KMS-11 (cell line): Measurements from ENCODE around the gene PI16.

Experiments
- H2AFZ ChIP-seq: fragments of 200-600 bp; sonication (generic); 2 replicates; pipeline ENCODE4 v1.6.1; 2016; ENCODE audit warnings: antibody characterized with exemption, mixed run types, low read depth
- H3K27ac ChIP-seq: fragments of 200-600 bp; sonication (generic); 2 replicates; pipeline ENCODE4 v1.6.1; 2016; ENCODE audit warnings: mild to moderate bottlenecking, mixed run types
- H3K27me3 ChIP-seq: fragments of 200-600 bp; sonication (generic); 2 replicates; pipeline ENCODE4 v1.6.1; 2017; ENCODE audit warnings: mild to moderate bottlenecking, low read depth, mixed run types, moderate library complexity; ENCODE audit not compliant: insufficient read depth
- H3K36me3 ChIP-seq: fragments of 200-600 bp; sonication (generic); 2 replicates; pipeline ENCODE4 v1.6.1; 2017; ENCODE audit warnings: mild to moderate bottlenecking, mixed run types; ENCODE audit not compliant: insufficient read depth
- H3K4me1 ChIP-seq: fragments of 200-600 bp; sonication (generic); 2 replicates; pipeline ENCODE4 v1.6.1; 2016; ENCODE audit warnings: mild to moderate bottlenecking, low read depth, mixed run types; ENCODE audit not compliant: poor library complexity, severe bottlenecking
- H3K4me2 ChIP-seq: fragments of 200-600 bp; sonication (generic); 2 replicates; pipeline ENCODE4 v1.7.0; 2016; ENCODE audit warnings: mild to moderate bottlenecking, mixed run types
- H3K4me3 ChIP-seq: fragments of 200-600 bp; sonication (generic); IDR thresholded peaks from 2 replicates; pipeline ENCODE4 v1.6.1; 2017; ENCODE audit warnings: low read depth, low read length, mixed read lengths; ENCODE audit not compliant: insufficient read depth
- H3K79me2 ChIP-seq: fragments of 200-600 bp; sonication (generic); 2 replicates; pipeline ENCODE4 v1.6.1; 2016; ENCODE audit warnings: low read depth, mixed run types; ENCODE audit not compliant: insufficient read depth
- H3K9ac ChIP-seq: fragments of 200-600 bp; sonication (generic); 2 replicates; pipeline ENCODE4 v1.6.1; 2016; ENCODE audit warnings: mild to moderate bottlenecking, mixed run types
- H4K20me1 ChIP-seq: fragments of 200-600 bp; sonication (generic); 2 replicates; pipeline ENCODE4 v1.6.1; 2016; ENCODE audit warnings: mild to moderate bottlenecking, mixed run types; ENCODE audit not compliant: insufficient read depth
- CTCF ChIP-seq: fragments of 200-600 bp; sonication (generic); conservative IDR thresholded peaks from 2 replicates; pipeline ENCODE4 v1.6.1; 2017; ENCODE audit warnings: low read depth, mild to moderate bottlenecking, antibody characterized with exemption, low read length, moderate library complexity, mixed read lengths

The PI16 gene

GRCh38 chr6:36925809-36926208 is 28.7 kb upstream of the PI16 start:
- no peak overlapping the region for H2AFZ ChIP-seq
- no peaks in the 10 kb centered on the region for H3K4me1 ChIP-seq
- H3K27me3 ChIP-seq = no peaks in the 10 kb centered on the region
- H3K4me2 ChIP-seq = no peak overlapping the region
- no peak for TF ChIP-seq CTCF
- no peak overlapping the region for H3K27ac ChIP-seq
- no peaks in the 10 kb centered on the region for H3K36me3 ChIP-seq
- no peaks in the 10 kb centered on the region for H3K79me2 ChIP-seq
- no peaks in the 10 kb centered on the region for H4K20me1 ChIP-seq
- no peak overlapping the region for H3K9ac ChIP-seq
- H3K4me3 ChIP-seq = no peak overlapping the region

DNA sequence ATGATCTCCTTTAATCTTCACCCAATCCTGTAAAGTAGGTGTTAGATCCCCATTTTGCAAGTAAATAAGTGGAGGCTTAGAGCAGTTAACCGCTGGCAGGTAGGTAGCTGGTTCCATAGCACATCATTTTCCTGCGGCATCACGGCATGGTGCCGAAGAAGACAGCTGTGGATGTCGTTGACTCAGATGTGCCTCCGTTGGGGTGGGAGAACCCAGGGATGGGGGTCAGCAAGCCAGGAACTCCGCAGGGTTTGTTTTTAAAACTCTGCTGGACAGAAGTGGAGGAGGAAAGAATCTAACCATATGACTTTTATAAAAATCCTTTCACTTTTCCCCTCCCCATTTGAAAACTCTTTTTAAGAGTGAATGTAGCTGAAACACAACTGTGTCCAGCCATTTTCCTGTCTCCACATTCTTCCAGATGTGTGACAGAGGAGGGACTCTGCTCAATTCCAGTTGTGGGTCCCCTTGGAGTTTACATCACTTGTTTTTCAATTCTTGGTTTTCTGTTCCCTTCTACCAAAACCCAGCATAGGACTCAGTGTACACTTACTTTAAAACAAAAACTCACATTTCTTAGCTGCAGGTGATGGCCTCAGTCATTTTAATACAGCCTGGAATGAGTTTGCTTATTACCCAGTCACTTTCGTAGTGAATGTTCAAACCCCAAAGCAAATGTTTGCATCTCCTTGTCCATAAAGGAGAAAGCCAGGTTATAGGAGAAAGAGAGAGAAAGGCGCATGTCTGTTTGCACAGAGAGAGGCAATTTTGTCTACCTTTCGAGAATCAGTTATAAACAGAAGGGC is 27.6 kb upstream of the PI16 start:
- Histone ChIP-seq H3K27ac (no peak overlapping the region), H4K20me1 (no peaks in the 10 kb centered on the region), H3K9ac (no peak overlapping the region), H3K27me3 (no peaks in the 10 kb centered on the region), H3K36me3 (no peaks in the 10 kb centered on the region), H2AFZ (no peak overlapping the region), H3K79me2 (no peaks in the 10 kb centered on the region), H3K4me3 (no peak overlapping the region), H3K4me1 (no peaks in the 10 kb centered on the region), H3K4me2 (no peak overlapping the region)
- no peak for TF ChIP-seq CTCF

- Histone ChIP-seq H3K79me2 (no peaks in the 10 kb centered on the region), H3K27me3 (no peaks in the 10 kb centered on the region), H3K4me2 (no peak overlapping the region), H2AFZ (no peak overlapping the region), H3K27ac (no peak overlapping the region), H3K9ac (no peak overlapping the region), H3K4me3 (no peak overlapping the region), H3K36me3 (no peaks in the 10 kb centered on the region), H3K4me1 (no peaks in the 10 kb centered on the region), H4K20me1 (no peaks in the 10 kb centered on the region)
- no peak for TF ChIP-seq CTCF
These were observed 26.6 kb upstream of the PI16 start for GRCh38 chr6:36927691-36928546.

DNA sequence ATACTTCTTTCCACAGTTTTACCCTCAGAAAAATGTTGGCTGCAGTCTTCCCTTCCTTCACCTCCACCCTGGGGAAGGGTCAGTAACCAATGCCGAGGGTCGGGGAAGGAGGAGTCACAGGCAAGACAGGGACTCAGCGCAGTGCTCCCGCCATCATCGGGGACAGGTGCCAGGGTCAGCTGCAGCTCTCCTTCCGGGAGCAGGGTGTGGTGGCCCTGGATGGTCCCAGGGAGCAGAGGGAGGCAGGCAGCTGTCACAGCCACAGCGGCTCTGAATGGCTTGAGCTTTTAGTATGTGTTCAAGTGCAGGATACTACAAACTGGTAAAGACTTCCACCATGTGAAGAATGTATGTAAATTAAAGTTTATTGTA is 26.0 kb upstream of the PI16 start:
- no peak overlapping the region for H3K9ac ChIP-seq
- H3K27me3 ChIP-seq = no peaks in the 10 kb centered on the region
- no peak for TF ChIP-seq CTCF
- H3K27ac ChIP-seq = no peak overlapping the region
- no peak overlapping the region for H3K4me2 ChIP-seq
- H3K4me1 ChIP-seq = no peaks in the 10 kb centered on the region
- H3K36me3 ChIP-seq = no peaks in the 10 kb centered on the region
- H3K4me3 ChIP-seq = no peak overlapping the region
- H3K79me2 ChIP-seq = no peaks in the 10 kb centered on the region
- no peaks in the 10 kb centered on the region for H4K20me1 ChIP-seq
- H2AFZ ChIP-seq = no peak overlapping the region
